Measurements from ENCODE around the gene FBXO46.

DNA sequence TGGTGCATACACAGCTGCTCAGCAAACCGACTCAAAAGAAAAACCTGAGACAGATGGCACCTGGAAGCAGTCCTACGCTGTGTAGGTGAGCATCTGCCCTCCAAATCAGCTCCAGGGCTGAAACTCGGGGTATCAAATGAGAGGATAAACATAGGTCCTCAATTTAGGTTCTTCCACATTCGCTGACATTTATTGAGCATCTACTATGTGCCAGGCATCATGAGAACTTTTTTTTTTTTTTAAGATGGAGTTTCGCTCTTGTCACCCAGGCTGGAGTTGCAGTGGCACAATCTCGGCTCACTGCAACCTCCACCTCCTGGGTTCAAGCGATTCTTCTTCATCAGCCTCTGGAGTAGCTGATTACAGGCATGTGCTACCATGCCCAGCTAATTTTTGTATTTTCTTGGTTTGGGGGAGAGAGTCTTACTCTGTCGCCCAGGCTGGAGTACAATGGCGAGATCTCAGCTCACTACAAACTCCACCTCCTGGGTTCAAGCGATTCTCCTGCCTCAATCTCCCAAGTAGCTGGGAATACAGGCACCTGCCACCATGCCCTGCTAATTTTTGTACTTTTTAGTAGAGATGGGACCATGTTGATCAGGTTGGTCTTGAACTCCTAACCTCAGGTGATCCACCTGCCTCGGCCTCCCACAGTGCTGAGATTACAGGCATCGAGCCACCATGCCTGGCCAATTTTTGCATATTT lies 24.8 kb downstream of the FBXO46 start:
- TF ChIP-seq, protein P1, sequence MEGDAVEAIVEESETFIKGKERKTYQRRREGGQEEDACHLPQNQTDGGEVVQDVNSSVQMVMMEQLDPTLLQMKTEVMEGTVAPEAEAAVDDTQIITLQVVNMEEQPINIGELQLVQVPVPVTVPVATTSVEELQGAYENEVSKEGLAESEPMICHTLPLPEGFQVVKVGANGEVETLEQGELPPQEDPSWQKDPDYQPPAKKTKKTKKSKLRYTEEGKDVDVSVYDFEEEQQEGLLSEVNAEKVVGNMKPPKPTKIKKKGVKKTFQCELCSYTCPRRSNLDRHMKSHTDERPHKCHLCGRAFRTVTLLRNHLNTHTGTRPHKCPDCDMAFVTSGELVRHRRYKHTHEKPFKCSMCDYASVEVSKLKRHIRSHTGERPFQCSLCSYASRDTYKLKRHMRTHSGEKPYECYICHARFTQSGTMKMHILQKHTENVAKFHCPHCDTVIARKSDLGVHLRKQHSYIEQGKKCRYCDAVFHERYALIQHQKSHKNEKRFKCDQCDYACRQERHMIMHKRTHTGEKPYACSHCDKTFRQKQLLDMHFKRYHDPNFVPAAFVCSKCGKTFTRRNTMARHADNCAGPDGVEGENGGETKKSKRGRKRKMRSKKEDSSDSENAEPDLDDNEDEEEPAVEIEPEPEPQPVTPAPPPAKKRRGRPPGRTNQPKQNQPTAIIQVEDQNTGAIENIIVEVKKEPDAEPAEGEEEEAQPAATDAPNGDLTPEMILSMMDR (IDR thresholded peaks at IDR 0.05), result no peak
- no peak for TF ChIP-seq POLR2AphosphoS5 (IDR thresholded peaks at IDR 0.05)
